Measurements from ENCODE around the gene DIP2C. TPM values are rescaled to one million over a fixed set of nuclear protein-coding genes. Genes with fewer than 3 reads are reported as not detected.

DIP2C gene
- total RNA-seq, 2 donors from 2014 or later: 12.3 to 41.8 TPM

- peaks cover 11% of the 10 kb centered on the region for H3K4me1 ChIP-seq (replicated peaks)
- no peaks in the 10 kb centered on the region for H3K9me3 ChIP-seq
- peak; percentile 93 for DNase-seq (ENCODE audit: low spot score)
- WGBS: 23% methylated on average over 21 of the region's 21 CpGs
- H3K36me3 ChIP-seq: no peaks in the 10 kb centered on the region
- TF ChIP-seq, protein P1, sequence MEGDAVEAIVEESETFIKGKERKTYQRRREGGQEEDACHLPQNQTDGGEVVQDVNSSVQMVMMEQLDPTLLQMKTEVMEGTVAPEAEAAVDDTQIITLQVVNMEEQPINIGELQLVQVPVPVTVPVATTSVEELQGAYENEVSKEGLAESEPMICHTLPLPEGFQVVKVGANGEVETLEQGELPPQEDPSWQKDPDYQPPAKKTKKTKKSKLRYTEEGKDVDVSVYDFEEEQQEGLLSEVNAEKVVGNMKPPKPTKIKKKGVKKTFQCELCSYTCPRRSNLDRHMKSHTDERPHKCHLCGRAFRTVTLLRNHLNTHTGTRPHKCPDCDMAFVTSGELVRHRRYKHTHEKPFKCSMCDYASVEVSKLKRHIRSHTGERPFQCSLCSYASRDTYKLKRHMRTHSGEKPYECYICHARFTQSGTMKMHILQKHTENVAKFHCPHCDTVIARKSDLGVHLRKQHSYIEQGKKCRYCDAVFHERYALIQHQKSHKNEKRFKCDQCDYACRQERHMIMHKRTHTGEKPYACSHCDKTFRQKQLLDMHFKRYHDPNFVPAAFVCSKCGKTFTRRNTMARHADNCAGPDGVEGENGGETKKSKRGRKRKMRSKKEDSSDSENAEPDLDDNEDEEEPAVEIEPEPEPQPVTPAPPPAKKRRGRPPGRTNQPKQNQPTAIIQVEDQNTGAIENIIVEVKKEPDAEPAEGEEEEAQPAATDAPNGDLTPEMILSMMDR (IDR thresholded peaks at IDR 0.05): peak; percentile 97 to 98 (median 97)
- TF ChIP-seq POLR2AphosphoS5 (IDR thresholded peaks at IDR 0.05): peak; percentile 85
- no peak for TF ChIP-seq POLR2A (IDR thresholded peaks at IDR 0.05)
- no peaks in the 10 kb centered on the region for H3K27me3 ChIP-seq (replicated peaks; ENCODE audit: insufficient read depth)
- peak overlapping the region; percentile 28 to 37 for H3K27ac ChIP-seq
- intact Hi-C loops (cut with DNase I): loop anchor here (1.0 to 5.0 kb wide), 3 partner anchors 176 to 296 kb away; partner anchors contain the start of gene DIP2C
- H3K4me3 ChIP-seq: no peak overlapping the region
Observed at GRCh38 chr10:511101-511848, 178.2 kb downstream of the DIP2C start.

DNA sequence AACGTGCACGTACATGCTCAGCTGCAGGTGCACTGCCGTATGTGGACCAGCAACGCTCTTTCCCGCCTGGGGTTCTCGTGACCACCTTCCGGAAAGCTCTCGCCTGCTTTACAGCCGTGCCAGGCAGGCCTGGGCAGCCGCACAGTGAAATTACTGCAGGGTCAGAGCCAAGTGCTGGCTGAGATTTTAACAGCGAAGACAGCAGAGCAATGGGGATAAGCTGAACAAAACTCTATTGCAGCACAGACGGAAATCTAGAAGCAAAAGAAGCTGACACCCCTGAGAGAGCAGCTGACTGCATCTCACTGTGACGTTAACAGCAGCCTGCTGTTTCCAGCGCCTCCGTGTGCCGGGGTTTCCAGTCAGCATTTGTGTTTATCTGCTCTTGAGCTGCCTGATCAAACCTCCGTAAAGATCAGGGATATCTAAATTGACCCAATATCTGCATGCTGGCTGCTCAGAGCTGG, 179.0 kb downstream of the DIP2C start:
- Histone ChIP-seq H3K27ac (peak overlapping the region; percentile 28 to 37), H3K4me3 (no peak overlapping the region), H3K36me3 (no peaks in the 10 kb centered on the region), H3K4me1 (replicated peaks) (peaks cover 11% of the 10 kb centered on the region), H3K9me3 (no peaks in the 10 kb centered on the region), H3K27me3 (replicated peaks; ENCODE audit: insufficient read depth) (no peaks in the 10 kb centered on the region)
- intact Hi-C loops (cut with DNase I): loop anchor here (5.0 kb wide), 2 partner anchors 177 to 297 kb away; partner anchors contain the start of gene DIP2C
- peak; percentile 75 for DNase-seq (ENCODE audit: low spot score)
- 27% methylated on average over 17 of the region's 17 CpGs for whole genome bisulfite sequencing
- TF ChIP-seq POLR2A (IDR thresholded peaks at IDR 0.05): no peak
- peak; percentile 78 for TF ChIP-seq POLR2AphosphoS5 (IDR thresholded peaks at IDR 0.05)
- TF ChIP-seq, protein P1 (IDR thresholded peaks at IDR 0.05): no peak

DNA sequence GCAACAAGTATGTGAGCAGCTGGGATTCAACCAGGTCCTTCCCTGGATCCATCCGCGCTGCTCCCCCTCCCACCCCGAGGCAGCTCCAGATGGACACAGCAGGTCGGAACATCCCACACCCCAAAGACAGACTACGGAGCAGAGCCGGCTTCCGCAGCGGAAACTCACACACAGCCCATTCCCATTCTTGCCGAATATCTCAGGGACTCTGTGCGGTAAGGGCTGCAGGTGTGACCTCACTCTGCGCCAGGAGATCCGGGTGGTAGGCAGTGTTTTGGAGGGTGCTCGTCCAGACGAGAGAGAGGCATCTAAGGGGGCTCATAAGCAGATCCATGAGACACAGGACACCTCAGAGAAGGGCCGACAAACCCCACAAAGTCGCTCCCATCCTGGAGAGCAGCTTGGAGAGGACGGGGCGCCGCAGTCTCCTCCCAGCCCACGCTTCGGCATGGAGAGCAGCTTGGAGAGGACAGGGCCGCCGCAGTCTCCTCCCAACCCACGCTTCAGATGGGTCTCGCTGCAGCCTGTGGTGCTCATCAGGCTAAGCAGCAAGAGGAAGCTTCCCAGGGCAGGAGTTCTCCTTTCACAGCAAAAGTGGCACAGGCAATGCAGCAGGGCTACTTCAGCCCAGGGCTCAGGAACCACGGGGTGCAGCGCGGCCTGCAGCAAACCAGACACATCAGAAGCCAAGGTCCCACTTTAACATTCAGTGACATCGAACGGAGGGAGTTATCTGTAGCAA, 179.9 kb downstream of the DIP2C start:
- 86% methylated on average over 30 of the region's 30 CpGs for WGBS
- no peak overlapping the region for H3K4me3 ChIP-seq
- DNase-seq (ENCODE audit: low spot score): no peak
- TF ChIP-seq, protein P1 (IDR thresholded peaks at IDR 0.05): no peak
- TF ChIP-seq POLR2AphosphoS5 (IDR thresholded peaks at IDR 0.05) (no peak), POLR2A (IDR thresholded peaks at IDR 0.05) (no peak)
- H3K9me3 ChIP-seq: no peaks in the 10 kb centered on the region
- intact Hi-C loops (cut with DNase I): loop anchor here (5.0 kb wide), 2 partner anchors 178 to 298 kb away; partner anchors contain the start of gene DIP2C
- H3K27ac ChIP-seq: no peak overlapping the region
- H3K27me3 ChIP-seq (replicated peaks; ENCODE audit: insufficient read depth): no peaks in the 10 kb centered on the region
- peaks cover 11% of the 10 kb centered on the region for H3K4me1 ChIP-seq (replicated peaks)
- no peaks in the 10 kb centered on the region for H3K36me3 ChIP-seq

DNA sequence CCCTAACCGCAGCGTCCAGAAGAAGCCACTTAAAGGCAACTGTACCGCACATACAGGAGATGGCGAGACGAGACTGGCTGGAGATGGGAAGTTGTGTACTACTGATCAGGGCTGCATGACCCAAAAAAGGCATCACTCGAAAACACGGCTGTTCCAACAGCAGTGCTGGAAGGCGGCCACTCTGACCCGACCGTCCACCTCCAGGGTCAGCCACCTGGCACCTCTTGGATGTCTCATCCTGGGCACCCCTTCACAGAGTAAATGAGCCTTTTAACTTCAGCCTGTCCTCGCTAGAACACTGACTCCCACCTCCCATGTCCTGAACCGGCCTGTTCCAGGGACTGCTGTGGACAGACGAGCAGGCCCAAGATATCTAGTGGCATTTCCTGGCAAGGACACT, 180.7 kb downstream of the DIP2C start:
- peaks cover 11% of the 10 kb centered on the region for H3K4me1 ChIP-seq (replicated peaks)
- 95% methylated on average over 13 of the region's 13 CpGs for WGBS
- no peak for TF ChIP-seq POLR2AphosphoS5 (IDR thresholded peaks at IDR 0.05)
- TF ChIP-seq POLR2A (IDR thresholded peaks at IDR 0.05): no peak
- TF ChIP-seq, protein P1 (IDR thresholded peaks at IDR 0.05): no peak
- H3K27me3 ChIP-seq (replicated peaks; ENCODE audit: insufficient read depth): no peaks in the 10 kb centered on the region
- intact Hi-C loops (cut with DNase I): no loop called here
- no peaks in the 10 kb centered on the region for H3K36me3 ChIP-seq
- H3K27ac ChIP-seq: no peak overlapping the region
- DNase-seq (ENCODE audit: low spot score): no peak
- H3K9me3 ChIP-seq: no peaks in the 10 kb centered on the region
- H3K4me3 ChIP-seq: no peak overlapping the region

All from prostate gland (tissue), 2 donors.